Measurements from ENCODE around the gene TMEM120B. TPM values are rescaled to one million over a fixed set of nuclear protein-coding genes. Genes with fewer than 3 reads are reported as not detected.
"Not testable (repeated sequence)": the region's sequence is repeated elsewhere in the genome, so short reads cannot be mapped to it uniquely, and the experiment has no call there.

TMEM120B gene
- total RNA-seq, 1 donor from 2014 or later, result 17.1 TPM

DNA sequence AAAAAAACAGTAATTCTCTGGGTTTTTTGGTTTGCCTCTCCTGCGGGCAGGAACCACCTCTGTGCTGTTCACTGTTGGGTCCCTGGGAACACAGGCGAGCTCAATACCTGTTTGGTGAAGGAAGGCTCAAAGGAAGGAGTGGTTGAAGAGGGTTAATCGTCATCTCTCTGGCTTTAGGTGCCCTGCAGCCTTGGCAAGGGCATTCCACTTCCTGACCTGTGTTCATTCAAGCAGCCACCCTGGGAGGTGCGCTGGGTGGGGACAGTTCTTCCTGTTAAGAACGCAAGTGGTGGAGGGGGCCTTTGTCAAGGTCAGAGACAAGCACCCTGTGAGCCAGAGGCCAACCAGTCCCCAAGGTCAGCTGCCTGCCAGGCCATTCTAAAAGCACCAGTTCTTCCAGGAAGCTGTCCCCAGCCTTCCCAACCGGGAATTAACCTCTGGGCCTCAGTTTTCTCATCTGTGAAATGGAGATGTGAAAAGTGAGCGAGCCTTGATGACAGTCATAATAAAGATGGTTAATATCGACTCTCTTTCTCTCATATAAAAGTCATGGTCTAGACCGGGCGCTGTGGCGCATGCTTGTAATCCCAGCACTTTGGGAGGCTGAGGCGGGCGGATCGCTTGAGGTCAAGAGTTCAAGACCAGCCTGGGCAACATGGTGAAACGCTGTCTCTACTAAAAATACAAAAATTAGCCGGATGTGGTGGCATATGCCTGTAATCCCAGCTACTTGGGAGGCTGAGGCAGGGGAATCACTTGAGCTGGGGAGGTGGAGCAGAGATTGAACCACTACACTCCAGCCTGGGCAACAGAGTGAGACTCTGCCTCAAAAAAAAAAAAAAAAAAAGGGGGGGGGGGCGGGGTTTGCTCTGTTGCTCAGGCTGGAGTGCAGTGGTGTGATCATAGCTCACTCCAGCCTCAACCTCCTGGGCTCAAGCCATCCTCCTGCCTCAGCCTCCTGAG lies 74.8 kb downstream of the TMEM120B start:
- ATAC-seq (no peak), DNase-seq (peak; percentile 75)
- Histone ChIP-seq H3K4me1 (peaks cover 50% of the 10 kb centered on the region), H3K4me3 (no peak overlapping the region), H3K9me3 (no peaks in the 10 kb centered on the region), H3K27ac (peak overlapping the region; percentile 85), H3K27me3 (no peaks in the 10 kb centered on the region), H3K36me3 (no peaks in the 10 kb centered on the region)
- TF ChIP-seq, protein P1, sequence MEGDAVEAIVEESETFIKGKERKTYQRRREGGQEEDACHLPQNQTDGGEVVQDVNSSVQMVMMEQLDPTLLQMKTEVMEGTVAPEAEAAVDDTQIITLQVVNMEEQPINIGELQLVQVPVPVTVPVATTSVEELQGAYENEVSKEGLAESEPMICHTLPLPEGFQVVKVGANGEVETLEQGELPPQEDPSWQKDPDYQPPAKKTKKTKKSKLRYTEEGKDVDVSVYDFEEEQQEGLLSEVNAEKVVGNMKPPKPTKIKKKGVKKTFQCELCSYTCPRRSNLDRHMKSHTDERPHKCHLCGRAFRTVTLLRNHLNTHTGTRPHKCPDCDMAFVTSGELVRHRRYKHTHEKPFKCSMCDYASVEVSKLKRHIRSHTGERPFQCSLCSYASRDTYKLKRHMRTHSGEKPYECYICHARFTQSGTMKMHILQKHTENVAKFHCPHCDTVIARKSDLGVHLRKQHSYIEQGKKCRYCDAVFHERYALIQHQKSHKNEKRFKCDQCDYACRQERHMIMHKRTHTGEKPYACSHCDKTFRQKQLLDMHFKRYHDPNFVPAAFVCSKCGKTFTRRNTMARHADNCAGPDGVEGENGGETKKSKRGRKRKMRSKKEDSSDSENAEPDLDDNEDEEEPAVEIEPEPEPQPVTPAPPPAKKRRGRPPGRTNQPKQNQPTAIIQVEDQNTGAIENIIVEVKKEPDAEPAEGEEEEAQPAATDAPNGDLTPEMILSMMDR (IDR thresholded peaks at IDR 0.05), result no peak
- intact Hi-C loops (cut with DNase I), result no loop called here

DNA sequence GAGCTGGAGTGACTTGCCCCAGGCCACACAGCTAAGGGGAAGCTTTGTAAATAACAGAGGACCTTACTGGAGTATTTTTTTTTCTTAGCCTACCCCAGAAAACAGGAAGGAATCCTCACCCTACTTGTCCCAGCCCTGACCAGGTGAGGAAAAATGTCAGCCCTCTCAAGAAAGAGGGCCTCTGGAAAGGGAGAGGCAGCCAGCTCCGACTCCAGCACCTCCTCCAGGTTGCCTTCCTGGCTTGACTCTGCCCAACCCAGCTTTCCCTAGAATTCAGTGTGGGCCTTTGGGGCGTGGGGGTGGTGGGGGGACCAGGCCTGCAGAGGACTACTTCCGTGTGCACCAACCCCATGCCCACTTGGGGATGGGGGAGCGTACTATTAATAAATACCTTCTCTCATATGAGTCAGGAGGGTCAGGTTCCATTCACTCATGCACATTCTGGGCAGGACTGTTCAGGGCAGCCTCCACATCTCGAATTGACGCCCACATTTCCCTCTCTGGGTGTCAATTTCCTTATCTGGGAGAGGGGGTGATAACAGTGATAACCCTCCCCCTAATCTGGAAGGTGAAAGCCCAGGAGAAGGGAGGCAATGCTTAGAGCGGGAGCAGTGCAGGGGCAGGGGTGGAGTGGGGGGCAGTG lies 75.7 kb downstream of the TMEM120B start:
- Histone ChIP-seq H3K36me3 (no peaks in the 10 kb centered on the region), H3K9me3 (no peaks in the 10 kb centered on the region), H3K4me3 (no peak overlapping the region), H3K4me1 (peaks cover 54% of the 10 kb centered on the region), H3K27me3 (no peaks in the 10 kb centered on the region), H3K27ac (peak overlapping the region; percentile 85)
- TF ChIP-seq, protein P1 (IDR thresholded peaks at IDR 0.05), result no peak
- intact Hi-C loops (cut with DNase I), result no loop called here
- no peak for ATAC-seq
- no peak for DNase-seq

DNA sequence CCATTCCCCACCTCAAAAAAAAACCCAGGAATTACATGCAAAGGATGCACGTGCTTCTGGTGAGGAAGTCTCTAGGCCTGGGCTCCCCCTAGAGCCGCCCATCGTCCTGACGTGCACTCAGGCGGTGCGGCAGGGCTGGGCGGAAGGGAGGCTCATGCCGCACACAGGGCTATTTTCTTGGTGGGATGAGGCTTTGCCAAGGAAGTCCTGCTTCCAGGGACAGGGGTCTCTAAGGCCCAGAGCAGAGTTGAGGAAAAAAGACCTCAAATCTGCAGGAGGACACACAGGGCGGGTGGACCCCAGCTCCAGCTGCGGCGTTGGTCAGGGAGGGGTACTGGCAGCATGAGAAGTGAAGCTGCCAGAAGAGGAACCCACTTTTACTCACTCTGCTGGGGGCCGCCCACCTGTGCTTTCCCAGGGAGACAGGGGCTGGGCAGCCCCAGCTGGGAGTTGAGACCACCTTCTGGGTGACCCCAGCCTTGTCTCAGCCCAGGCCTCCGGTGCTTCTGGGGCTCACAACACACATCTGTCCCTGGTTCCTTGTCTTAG lies 76.8 kb downstream of the TMEM120B start:
- Histone ChIP-seq H3K4me1 (peaks cover 60% of the 10 kb centered on the region), H3K4me3 (peak overlapping the region; percentile 32)

DNA sequence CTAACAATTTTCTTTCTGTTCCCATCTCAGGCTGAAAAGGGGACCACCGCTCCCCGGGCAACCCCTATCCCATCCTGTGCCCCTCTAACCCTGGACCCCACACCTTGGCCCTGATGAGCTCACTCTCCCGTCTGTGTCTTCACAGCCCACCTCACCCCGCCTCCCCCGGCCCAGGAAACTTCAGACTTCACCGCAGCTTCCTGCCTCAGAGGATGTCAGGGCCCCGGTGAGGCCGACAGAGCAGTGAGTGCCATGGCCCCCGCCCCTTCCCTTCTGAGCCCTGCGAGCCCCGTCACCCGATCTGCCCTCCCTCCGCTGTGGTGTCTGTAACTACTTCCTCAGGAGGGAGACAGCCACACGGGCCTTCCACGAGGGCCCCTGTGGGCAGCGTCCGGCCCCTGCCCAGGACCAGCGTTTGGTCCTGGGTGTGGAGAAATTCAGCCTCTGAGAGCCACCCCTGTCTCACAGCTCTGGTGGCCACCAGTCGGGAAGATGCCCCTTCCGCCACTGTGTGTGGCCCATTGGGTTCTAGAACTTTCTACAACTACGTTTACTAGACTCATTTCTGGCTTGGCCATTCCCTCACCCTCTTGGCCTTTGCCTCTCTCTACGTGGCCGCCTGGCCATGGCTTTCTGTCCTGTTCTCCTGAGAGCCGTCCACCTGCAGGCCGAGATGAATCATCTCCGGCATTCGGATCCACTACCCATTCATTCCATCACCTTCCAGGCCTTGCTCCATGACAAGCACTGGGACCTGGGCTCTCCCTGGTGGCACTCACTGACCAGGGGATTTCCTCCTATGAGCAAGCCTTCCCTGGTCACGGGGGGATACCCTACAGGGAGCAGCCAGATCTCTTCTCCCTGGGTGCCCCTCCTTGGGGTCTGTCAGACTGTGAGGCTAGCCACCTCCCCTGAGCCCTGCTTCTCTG lies 77.5 kb downstream of the TMEM120B start:
- Histone ChIP-seq H3K4me1 (peaks cover 68% of the 10 kb centered on the region), H3K27me3 (no peaks in the 10 kb centered on the region), H3K9me3 (no peaks in the 10 kb centered on the region), H3K36me3 (peaks cover under 1% of the 10 kb centered on the region), H3K4me3 (peak overlapping the region; percentile 32), H3K27ac (peak overlapping the region; percentile 85)
- ATAC-seq, result peak; percentile 49
- TF ChIP-seq, protein P1 (IDR thresholded peaks at IDR 0.05), result no peak
- peak; percentile 88 for DNase-seq
- intact Hi-C loops (cut with DNase I), result no loop called here

More for the DNA sequence above, 76.8 kb downstream of the TMEM120B start:
- ATAC-seq, result no peak
- no peaks in the 10 kb centered on the region for H3K36me3 ChIP-seq
- H3K9me3 ChIP-seq, result no peaks in the 10 kb centered on the region
- H3K27ac ChIP-seq, result peak overlapping the region; percentile 85
- peak; percentile 74 for DNase-seq
- intact Hi-C loops (cut with DNase I), result no loop called here
- TF ChIP-seq, protein P1 (IDR thresholded peaks at IDR 0.05), result no peak
- H3K27me3 ChIP-seq, result no peaks in the 10 kb centered on the region

DNA sequence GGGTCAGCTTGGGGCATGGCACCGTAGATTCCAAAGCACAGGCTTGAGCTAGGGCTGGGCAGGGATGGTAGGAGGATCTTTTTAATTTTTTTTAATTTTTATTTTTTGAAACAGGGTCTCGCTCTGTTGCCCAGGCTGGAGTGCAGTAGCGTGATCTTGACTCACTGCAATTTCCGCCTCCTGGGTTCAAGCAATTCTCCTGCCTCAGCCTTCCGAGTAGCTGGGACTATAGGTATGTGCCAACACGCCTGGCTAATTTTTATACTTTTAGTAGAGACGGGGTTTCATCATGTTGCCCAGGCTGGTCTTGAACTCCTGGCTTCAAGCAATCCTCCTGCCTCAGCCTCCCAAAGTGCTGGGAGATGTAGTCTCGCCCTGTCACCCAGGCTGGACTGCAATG lies 78.2 kb downstream of the TMEM120B start:
- Histone ChIP-seq H3K4me1 (peaks cover 74% of the 10 kb centered on the region), H3K27ac (peak overlapping the region; percentile 85)
- ATAC-seq; H3K27me3 ChIP-seq; intact Hi-C loops (cut with DNase I); H3K36me3 ChIP-seq; H3K4me3 ChIP-seq; H3K9me3 ChIP-seq; DNase-seq: not testable (repeated sequence)
